DND-41 (cell line): ENCODE results near the gene RIN2.

Source experiments
- ATAC-seq: fragments of 200-7000 bp; cut with Tn5 transposase; 3 replicates; pipeline ENCODE4 v1.9.1; 2021; ENCODE audit warnings: low read depth; ENCODE audit not compliant: insufficient read depth
- DNase-seq: peaks from one replicate; pipeline ENCODE4 v3.0.0-alpha.2; 2020
- H2AFZ ChIP-seq: 2 replicates; pipeline ENCODE4 v1.6.0; 2012; ENCODE audit warnings: low read depth, low read length
- H3K27ac ChIP-seq: 2 replicates; pipeline ENCODE4 v1.5.1; 2012; ENCODE audit warnings: low read length, inconsistent platforms
- H3K27me3 ChIP-seq: fragments of 200-600 bp; sonication (generic); 2 replicates; pipeline ENCODE4 v1.6.0; 2012; ENCODE audit warnings: low read length, mild to moderate bottlenecking, inconsistent platforms; ENCODE audit not compliant: insufficient read depth, poor library complexity
- H3K36me3 ChIP-seq: 2 replicates; pipeline ENCODE4 v1.5.1; 2012; ENCODE audit warnings: low read length, inconsistent platforms; ENCODE audit not compliant: insufficient read depth
- H3K4me1 ChIP-seq: 2 replicates; pipeline ENCODE4 v1.5.1; 2012; ENCODE audit warnings: mild to moderate bottlenecking, low read length; ENCODE audit not compliant: insufficient read depth
- H3K4me2 ChIP-seq: 2 replicates; pipeline ENCODE4 v1.6.0; 2012; ENCODE audit warnings: mild to moderate bottlenecking, moderate library complexity, low read length, inconsistent platforms; ENCODE audit not compliant: insufficient read depth
- H3K4me3 ChIP-seq, 2 experiments: fragments of 200-600 bp in 1 of 2; shearing (Covaris generic) in 1 of 2; 2 replicates each; pipeline ENCODE4 v1.5.1; 2012 to 2016; ENCODE audit warnings: inconsistent platforms in 2 of 2, low read length in 2 of 2, mild to moderate bottlenecking in 2 of 2, low read depth in 1 of 2, moderate library complexity in 1 of 2
- H3K79me2 ChIP-seq: 2 replicates; pipeline ENCODE4 v1.6.0; 2012; ENCODE audit warnings: low read length, inconsistent platforms; ENCODE audit not compliant: insufficient read depth
- H3K9ac ChIP-seq: 2 replicates; pipeline ENCODE4 v1.6.0; 2012; ENCODE audit warnings: low read depth, mild to moderate bottlenecking, inconsistent platforms, low read length, moderate library complexity
- H3K9me3 ChIP-seq: 2 replicates; pipeline ENCODE4 v1.5.1; 2012; ENCODE audit warnings: low read length, moderate library complexity, mild to moderate bottlenecking, inconsistent platforms; ENCODE audit not compliant: insufficient read depth, severe bottlenecking
- H4K20me1 ChIP-seq: 2 replicates; pipeline ENCODE4 v1.6.0; 2012; ENCODE audit warnings: low read length; ENCODE audit not compliant: insufficient read depth
- CTCF ChIP-seq: IDR thresholded peaks from 2 replicates; pipeline ENCODE4 v1.5.1; 2012; ENCODE audit warnings: borderline replicate concordance, low read length, moderate library complexity, mild to moderate bottlenecking; ENCODE audit not compliant: poor library complexity, severe bottlenecking; ENCODE audit errors: extremely low read depth
- EZH2 ChIP-seq: IDR thresholded peaks from 3 replicates; pipeline ENCODE4 v1.6.1; 2012; ENCODE audit warnings: borderline replicate concordance, low read depth, mild to moderate bottlenecking, moderate library complexity, low read length, inconsistent platforms; ENCODE audit not compliant: severe bottlenecking

Gene RIN2

GRCh38 chr20:19725814-19726525, 32.1 kb upstream of the RIN2 start:
- Histone ChIP-seq H3K27ac (no peak overlapping the region), H3K4me3 (no peak overlapping the region), H3K36me3 (no peaks in the 10 kb centered on the region), H2AFZ (no peak overlapping the region), H3K4me2 (no peak overlapping the region), H3K9me3 (no peaks in the 10 kb centered on the region), H4K20me1 (no peaks in the 10 kb centered on the region), H3K4me1 (no peaks in the 10 kb centered on the region), H3K9ac (no peak overlapping the region), H3K79me2 (no peaks in the 10 kb centered on the region), H3K27me3 (no peaks in the 10 kb centered on the region)
- TF ChIP-seq EZH2, result no peak
- no peak for ATAC-seq
- DNase-seq, result no peak

- H3K27me3 ChIP-seq, result no peaks in the 10 kb centered on the region
- H3K79me2 ChIP-seq, result no peaks in the 10 kb centered on the region
- no peak overlapping the region for H3K9ac ChIP-seq
- DNase-seq (no peak), ATAC-seq (no peak)
- TF ChIP-seq CTCF (no peak), EZH2 (no peak)
- H3K9me3 ChIP-seq, result no peaks in the 10 kb centered on the region
- no peak overlapping the region for H3K27ac ChIP-seq
- no peak overlapping the region for H3K4me2 ChIP-seq
- H3K4me3 ChIP-seq, result no peak overlapping the region
- H3K4me1 ChIP-seq, result no peaks in the 10 kb centered on the region
- no peaks in the 10 kb centered on the region for H4K20me1 ChIP-seq
- H3K36me3 ChIP-seq, result no peaks in the 10 kb centered on the region
- no peak overlapping the region for H2AFZ ChIP-seq
Measured at GRCh38 chr20:19727251-19727847, 30.7 kb upstream of the RIN2 start.

- DNase-seq (no peak), ATAC-seq (no peak)
- Histone ChIP-seq H4K20me1 (no peaks in the 10 kb centered on the region), H3K4me3 (no peak overlapping the region), H3K9me3 (no peaks in the 10 kb centered on the region), H3K9ac (no peak overlapping the region), H3K79me2 (no peaks in the 10 kb centered on the region), H3K4me2 (no peak overlapping the region), H3K27ac (no peak overlapping the region), H3K27me3 (no peaks in the 10 kb centered on the region), H3K4me1 (no peaks in the 10 kb centered on the region), H2AFZ (no peak overlapping the region), H3K36me3 (no peaks in the 10 kb centered on the region)
- TF ChIP-seq CTCF, result no peak
- no peak for TF ChIP-seq EZH2
Measured at GRCh38 chr20:19729672-19730071, 28.4 kb upstream of the RIN2 start.

GRCh38 chr20:19730706-19731105, 27.4 kb upstream of the RIN2 start:
- Histone ChIP-seq H3K36me3 (no peaks in the 10 kb centered on the region), H3K27ac (no peak overlapping the region), H3K4me1 (no peaks in the 10 kb centered on the region), H3K4me3 (no peak overlapping the region), H3K27me3 (no peaks in the 10 kb centered on the region), H3K9me3 (no peaks in the 10 kb centered on the region), H4K20me1 (no peaks in the 10 kb centered on the region), H3K4me2 (no peak overlapping the region), H2AFZ (no peak overlapping the region), H3K79me2 (no peaks in the 10 kb centered on the region), H3K9ac (no peak overlapping the region)
- no peak for TF ChIP-seq EZH2
- TF ChIP-seq CTCF, result no peak
- DNase-seq (no peak), ATAC-seq (no peak)
